ENCODE results near the gene MRPL55.
"Not testable (repeated sequence)": the region's sequence is repeated elsewhere in the genome, so short reads cannot be mapped to it uniquely, and the experiment has no call there.

MRPL55 gene

DNA sequence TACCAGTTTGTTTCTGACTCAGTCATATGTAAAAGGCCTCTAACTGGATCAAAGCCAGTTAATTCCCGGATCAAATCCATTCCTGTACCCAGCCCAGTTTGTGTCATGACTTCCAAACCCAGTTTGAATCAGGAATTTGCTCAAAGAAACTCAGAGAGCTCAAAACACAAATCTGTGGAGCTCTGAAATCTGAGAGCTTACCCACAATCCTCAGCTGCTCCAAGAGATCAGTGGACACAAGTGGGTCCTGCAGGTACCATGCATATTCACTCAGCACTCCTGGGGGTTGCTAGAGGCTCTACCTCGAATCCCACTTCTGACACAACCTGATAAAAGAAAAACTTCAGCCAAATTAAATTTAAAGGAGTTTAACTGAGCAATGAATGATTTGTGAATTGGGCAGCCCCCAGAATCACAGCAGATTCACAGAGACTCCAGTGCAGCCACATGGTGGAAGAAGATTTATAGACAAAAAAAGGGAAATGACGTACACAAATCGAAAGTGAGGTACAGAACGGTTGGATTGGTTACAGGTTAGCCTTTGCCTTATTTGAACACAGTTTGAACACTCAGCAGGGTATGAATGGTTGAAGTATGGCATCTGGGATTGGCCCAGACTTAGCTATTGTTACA, 11.9 kb upstream of the MRPL55 start:
- H3K36me3 Mint-ChIP-seq (ENCODE audit: low read depth): no peaks in the 10 kb centered on the region
- H3K27ac Mint-ChIP-seq: peak overlapping the region; percentile 21
- H3K4me1 Mint-ChIP-seq (ENCODE audit: low read depth): peaks cover 7% of the 10 kb centered on the region
- H3K4me3 Mint-ChIP-seq: no peak overlapping the region
- intact Hi-C loops (cut with micrococcal nuclease): no loop called here
- H3K9me3 Mint-ChIP-seq: peaks cover 8% of the 10 kb centered on the region
- peaks cover 13% of the 10 kb centered on the region for H3K27me3 Mint-ChIP-seq

DNA sequence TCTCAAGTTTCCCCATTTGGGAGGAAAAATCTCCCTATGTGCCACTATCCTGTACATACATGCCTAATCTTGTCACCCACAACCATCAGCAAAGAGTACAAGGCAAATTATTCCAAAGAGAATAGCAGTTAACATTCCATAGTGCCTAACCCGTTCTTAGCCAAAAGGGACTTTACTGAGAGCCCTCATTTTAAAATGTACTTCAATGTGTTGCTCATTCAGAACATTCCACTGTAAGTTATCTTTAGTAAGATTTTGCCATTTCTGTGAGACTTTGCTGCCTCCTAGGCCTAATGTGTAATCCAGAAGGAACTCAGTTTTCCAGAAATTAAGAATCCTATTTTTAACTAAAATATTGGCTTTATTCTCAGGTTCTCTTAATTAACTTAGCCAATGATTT, 11.3 kb upstream of the MRPL55 start:
- intact Hi-C loops (cut with micrococcal nuclease): no loop called here
- Mint-ChIP-seq H3K4me1 (ENCODE audit: low read depth) (peaks cover 7% of the 10 kb centered on the region), H3K9me3 (peaks cover 8% of the 10 kb centered on the region), H3K36me3 (ENCODE audit: low read depth) (no peaks in the 10 kb centered on the region), H3K27me3 (peaks cover 13% of the 10 kb centered on the region), H3K27ac (no peak overlapping the region), H3K4me3 (no peak overlapping the region)

DNA sequence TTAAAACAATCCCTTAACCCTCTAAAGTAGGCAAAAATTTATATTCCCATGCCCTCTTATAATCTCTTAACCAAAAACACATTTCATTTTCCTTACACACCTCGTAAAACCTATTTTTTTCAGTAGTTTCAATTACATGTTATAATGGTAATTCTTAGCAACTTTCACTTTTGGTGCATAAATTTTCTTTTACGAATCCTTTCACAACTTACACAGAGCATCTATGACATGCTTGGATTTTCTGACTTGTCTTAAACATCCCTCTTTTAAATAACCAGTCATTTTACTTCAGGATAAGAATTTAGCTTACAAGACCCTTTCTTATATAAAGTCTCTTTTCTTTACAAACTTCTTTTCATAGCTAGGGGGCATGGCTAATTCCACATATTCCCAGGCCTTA, 8.9 kb upstream of the MRPL55 start:
- intact Hi-C loops (cut with micrococcal nuclease): no loop called here
- Mint-ChIP-seq H3K9me3 (peaks cover 8% of the 10 kb centered on the region), H3K36me3 (ENCODE audit: low read depth) (no peaks in the 10 kb centered on the region), H3K27me3 (peaks cover 8% of the 10 kb centered on the region), H3K4me1 (ENCODE audit: low read depth) (peaks cover 7% of the 10 kb centered on the region), H3K4me3 (no peak overlapping the region), H3K27ac (no peak overlapping the region)

DNA sequence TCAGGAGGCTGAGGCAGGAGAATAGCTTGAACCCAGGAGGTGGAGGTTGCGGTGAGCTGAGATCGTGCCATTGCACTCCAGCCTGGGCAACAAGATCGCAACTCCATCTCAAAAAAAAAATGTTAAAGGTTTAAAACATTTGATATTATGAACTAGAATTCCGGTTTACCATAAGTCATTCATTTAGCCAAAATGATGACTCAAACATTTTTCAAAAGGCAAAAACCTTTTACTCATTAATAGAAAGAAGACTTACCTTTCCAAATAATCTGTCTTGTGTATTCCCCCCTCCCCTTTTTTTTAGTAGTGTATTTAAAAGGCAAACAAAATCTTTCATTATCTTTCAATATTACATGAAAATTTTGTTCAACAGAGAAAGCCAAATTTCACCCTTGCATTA, 8.2 kb upstream of the MRPL55 start:
- peaks cover 7% of the 10 kb centered on the region for H3K4me1 Mint-ChIP-seq (ENCODE audit: low read depth)
- intact Hi-C loops (cut with micrococcal nuclease): no loop called here
- H3K27ac Mint-ChIP-seq: no peak overlapping the region
- H3K27me3 Mint-ChIP-seq: peaks cover 3% of the 10 kb centered on the region
- H3K36me3 Mint-ChIP-seq (ENCODE audit: low read depth): no peaks in the 10 kb centered on the region
- peaks cover 8% of the 10 kb centered on the region for H3K9me3 Mint-ChIP-seq
- H3K4me3 Mint-ChIP-seq: no peak overlapping the region

DNA sequence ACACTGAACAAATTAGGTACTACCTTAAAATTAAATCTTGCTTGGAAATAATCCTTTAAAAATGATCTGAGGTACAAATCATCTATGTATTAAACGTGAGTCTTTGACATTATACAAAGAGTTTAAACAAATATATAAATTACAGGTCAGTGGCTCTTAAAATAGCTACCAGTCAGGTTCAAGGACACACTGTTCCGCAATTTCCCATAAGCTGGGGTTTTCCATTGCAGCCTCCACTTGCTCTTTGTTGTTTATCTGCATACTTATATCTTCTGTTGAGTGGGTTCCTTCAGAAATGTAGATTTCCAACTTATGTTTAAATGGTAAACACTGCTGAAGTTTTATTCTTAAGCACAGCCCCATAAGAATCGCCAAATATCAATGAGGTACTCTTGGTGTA, 5.7 kb upstream of the MRPL55 start:
- H3K27ac Mint-ChIP-seq: no peak overlapping the region
- H3K4me1 Mint-ChIP-seq (ENCODE audit: low read depth): peaks cover 11% of the 10 kb centered on the region
- H3K36me3 Mint-ChIP-seq (ENCODE audit: low read depth): peaks cover 2% of the 10 kb centered on the region
- intact Hi-C loops (cut with micrococcal nuclease): no loop called here
- H3K9me3 Mint-ChIP-seq: peaks cover 8% of the 10 kb centered on the region
- H3K4me3 Mint-ChIP-seq: no peak overlapping the region
- H3K27me3 Mint-ChIP-seq: peaks cover 3% of the 10 kb centered on the region

DNA sequence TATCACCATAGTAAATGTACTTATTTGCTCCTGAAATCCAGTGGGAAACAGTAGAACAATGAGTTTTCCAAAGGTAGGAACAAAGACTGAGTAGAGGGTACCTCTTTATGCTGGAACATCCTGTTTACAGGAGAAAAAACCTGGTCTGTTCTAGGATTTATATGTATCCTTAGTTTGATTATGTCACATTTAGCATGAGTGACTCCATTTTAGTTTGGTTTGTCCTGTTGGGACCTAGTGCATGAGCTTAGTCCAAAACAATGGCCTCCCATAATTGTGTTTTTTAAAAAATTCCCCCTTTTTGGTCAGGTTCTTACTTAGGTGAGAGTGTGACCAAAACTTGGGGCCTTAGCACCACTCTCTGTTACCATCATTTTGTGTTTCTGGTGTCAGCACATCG, 3.5 kb upstream of the MRPL55 start:
- H3K27me3 Mint-ChIP-seq: peaks cover 1% of the 10 kb centered on the region
- H3K9me3 Mint-ChIP-seq: peaks cover under 1% of the 10 kb centered on the region
- intact Hi-C loops (cut with micrococcal nuclease): no loop called here
- H3K4me1 Mint-ChIP-seq (ENCODE audit: low read depth): peaks cover 31% of the 10 kb centered on the region
- H3K36me3 Mint-ChIP-seq (ENCODE audit: low read depth): peaks cover 15% of the 10 kb centered on the region
- H3K4me3 Mint-ChIP-seq: no peak overlapping the region
- no peak overlapping the region for H3K27ac Mint-ChIP-seq

DNA sequence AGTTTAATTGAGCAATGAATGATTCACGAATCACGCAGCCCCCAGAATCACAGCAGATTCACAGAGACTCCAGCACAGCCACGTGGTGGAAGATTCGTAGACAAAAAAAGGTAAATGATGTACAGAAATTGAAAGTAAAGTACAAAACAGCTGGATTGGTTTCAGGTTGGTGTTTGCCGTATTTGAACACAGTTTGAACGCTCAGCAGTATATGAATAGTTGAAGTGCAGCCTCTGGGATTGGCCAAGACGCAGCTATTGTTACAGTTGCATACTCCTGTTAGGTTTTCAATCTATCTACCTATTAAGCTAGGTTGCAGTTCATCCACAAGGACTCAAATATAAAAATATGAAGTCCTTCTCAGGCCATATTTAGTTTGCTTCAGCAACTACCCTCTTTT, 3.1 kb upstream of the MRPL55 start:
- Mint-ChIP-seq H3K4me1 (ENCODE audit: low read depth) (peaks cover 35% of the 10 kb centered on the region), H3K27me3 (peaks cover 1% of the 10 kb centered on the region), H3K4me3 (no peak overlapping the region), H3K9me3 (no peaks in the 10 kb centered on the region), H3K27ac (no peak overlapping the region), H3K36me3 (ENCODE audit: low read depth) (peaks cover 20% of the 10 kb centered on the region)
- intact Hi-C loops (cut with micrococcal nuclease): no loop called here

DNA sequence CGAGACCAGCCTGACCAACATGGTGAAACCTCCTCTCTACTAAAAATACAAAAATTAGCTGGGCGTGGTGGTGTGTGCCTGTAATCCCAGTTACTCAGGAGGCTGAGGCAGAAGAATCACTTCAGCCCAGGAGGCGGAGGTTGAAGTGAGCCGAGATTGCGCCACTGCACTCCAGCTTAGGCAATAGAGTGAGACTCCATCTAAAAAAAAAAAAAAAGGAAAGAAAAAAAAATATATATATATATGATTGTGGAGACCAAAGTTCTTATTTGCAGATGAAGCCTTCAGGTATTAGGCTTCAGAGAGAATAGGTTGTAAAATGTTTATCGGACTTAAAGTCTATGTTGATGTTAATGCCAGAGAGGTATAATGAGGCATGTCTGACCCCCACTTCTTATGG, 2.2 kb upstream of the MRPL55 start:
- H3K27ac Mint-ChIP-seq; H3K27me3 Mint-ChIP-seq; H3K4me3 Mint-ChIP-seq; intact Hi-C loops (cut with micrococcal nuclease); H3K9me3 Mint-ChIP-seq: not testable (repeated sequence)
- H3K4me1 Mint-ChIP-seq (ENCODE audit: low read depth): peaks cover 40% of the 10 kb centered on the region
- peaks cover 28% of the 10 kb centered on the region for H3K36me3 Mint-ChIP-seq (ENCODE audit: low read depth)

DNA sequence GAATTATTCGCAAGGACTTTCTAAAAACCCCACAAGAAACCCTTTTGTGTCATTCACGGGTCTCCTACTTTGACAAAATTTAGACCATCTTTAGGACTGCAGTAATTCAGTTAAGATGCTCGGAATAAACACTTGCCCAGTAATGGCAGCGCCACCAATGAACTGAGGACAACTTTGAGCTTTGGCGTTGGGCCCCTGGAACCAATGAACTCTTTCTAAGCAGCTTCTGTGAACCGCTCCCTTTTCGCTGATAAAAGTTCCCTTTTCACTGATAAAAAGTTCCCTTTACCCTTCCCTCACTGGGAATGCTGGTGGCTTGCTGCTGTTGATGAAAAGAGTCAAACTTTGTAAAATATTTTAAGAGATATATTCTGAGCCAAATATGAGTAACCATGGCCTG, 1.5 kb upstream of the MRPL55 start:
- Mint-ChIP-seq H3K4me3 (no peak overlapping the region), H3K27me3 (no peaks in the 10 kb centered on the region), H3K4me1 (ENCODE audit: low read depth) (peaks cover 41% of the 10 kb centered on the region), H3K36me3 (ENCODE audit: low read depth) (peaks cover 36% of the 10 kb centered on the region), H3K27ac (peak overlapping the region; percentile 90), H3K9me3 (no peaks in the 10 kb centered on the region)
- intact Hi-C loops (cut with micrococcal nuclease): no loop called here

DNA sequence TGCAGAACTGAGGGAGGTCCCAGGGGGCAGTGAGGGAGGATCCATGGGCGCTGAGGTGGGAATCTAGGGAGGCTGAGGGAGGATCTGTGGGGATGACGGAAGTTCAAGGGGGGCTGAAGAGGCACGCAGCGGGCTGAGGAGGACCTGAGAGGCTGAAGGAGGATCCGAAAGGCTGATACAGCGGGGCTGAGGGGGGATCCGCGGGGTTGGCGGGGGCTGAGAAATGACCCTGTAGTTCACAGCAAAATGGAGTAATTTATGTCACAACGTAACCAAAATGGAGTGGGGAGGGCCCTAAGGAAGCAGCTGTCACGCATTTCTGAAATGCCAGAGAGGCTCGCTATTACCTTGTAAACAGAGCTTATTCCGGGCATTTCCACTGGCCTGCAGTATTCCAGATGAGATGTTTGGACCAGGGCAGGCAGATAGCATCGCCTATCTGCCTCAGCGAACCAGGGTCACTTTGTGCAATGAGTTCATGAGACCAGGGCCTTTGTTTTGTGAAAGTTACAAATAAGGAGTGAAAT, 926 bp upstream of the MRPL55 start:
- Mint-ChIP-seq H3K27me3 (no peaks in the 10 kb centered on the region), H3K4me1 (ENCODE audit: low read depth) (peaks cover 45% of the 10 kb centered on the region), H3K27ac (peak overlapping the region; percentile 90), H3K36me3 (ENCODE audit: low read depth) (peaks cover 41% of the 10 kb centered on the region), H3K4me3 (peak overlapping the region; percentile 92), H3K9me3 (no peaks in the 10 kb centered on the region)
- intact Hi-C loops (cut with micrococcal nuclease): loop anchor here (1.0 to 10.0 kb wide), 5 partner anchors 27 to 375 kb away; partner anchors contain the start of genes ARF1, IBA57, RNF187 and TRIM11

DNA sequence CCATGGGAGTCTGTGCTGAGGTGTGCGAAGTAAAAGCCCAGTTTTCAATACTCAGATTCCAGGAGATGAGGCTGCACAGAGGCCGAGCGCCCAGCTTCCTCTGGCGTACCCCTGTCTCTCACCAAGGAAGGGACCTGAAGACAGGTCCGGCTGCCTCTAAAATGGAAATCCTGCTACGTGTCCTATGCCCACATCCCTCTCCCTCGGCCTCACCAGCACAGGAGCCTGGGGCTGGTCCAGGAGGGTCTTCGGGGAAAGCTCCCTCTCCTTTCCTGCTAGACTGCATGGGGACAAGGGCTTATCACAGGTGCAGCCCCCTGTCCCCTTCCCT, 392 bp downstream of the MRPL55 start:
- peak overlapping the region; percentile 90 for H3K27ac Mint-ChIP-seq

DNA sequence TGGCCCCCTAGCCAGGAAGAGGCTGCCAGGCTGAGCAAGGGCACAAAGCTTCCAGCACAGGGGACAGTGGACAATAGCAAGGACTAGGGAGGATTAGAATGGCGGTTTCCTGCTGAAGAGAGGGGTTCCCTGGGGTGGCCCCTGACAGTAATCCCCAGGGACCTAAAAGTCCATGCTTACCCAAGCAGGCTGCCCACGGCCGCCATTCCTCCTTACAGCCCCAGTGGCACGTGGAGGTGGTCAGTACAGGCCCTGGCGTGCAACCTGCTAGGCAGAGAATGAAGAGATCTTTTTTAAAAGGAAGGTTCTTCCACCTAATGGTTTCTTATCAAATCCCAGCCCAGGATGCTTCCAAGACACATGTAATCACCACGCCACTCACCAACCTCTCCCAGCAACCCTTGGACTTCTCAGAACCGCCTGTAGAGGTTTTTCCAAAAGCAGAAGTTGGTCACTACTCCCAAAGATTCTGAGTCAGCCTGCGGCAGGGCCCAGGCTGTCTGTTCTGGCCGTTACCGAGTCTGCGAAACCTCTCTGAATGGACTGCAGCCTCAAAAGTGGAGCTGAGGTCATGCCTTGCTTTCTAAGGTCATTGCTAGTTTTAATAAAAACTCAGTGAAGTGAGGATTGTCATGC, 926 bp downstream of the MRPL55 start:
- no peaks in the 10 kb centered on the region for H3K9me3 Mint-ChIP-seq
- H3K4me3 Mint-ChIP-seq: peak overlapping the region; percentile 92
- no peaks in the 10 kb centered on the region for H3K27me3 Mint-ChIP-seq
- peaks cover 43% of the 10 kb centered on the region for H3K36me3 Mint-ChIP-seq (ENCODE audit: low read depth)
- H3K4me1 Mint-ChIP-seq (ENCODE audit: low read depth): peaks cover 62% of the 10 kb centered on the region
- peak overlapping the region; percentile 90 for H3K27ac Mint-ChIP-seq
- intact Hi-C loops (cut with micrococcal nuclease): loop anchor here (2.0 to 10.0 kb wide), 3 partner anchors 25 to 377 kb away; partner anchors contain the start of genes ARF1, RNF187 and TRIM11

More for the DNA sequence above, 392 bp downstream of the MRPL55 start:
- Mint-ChIP-seq H3K4me1 (ENCODE audit: low read depth) (peaks cover 58% of the 10 kb centered on the region), H3K4me3 (peak overlapping the region; percentile 92), H3K36me3 (ENCODE audit: low read depth) (peaks cover 43% of the 10 kb centered on the region), H3K27me3 (no peaks in the 10 kb centered on the region), H3K9me3 (no peaks in the 10 kb centered on the region)
- intact Hi-C loops (cut with micrococcal nuclease): loop anchor here (1.0 to 10.0 kb wide), 5 partner anchors 26 to 376 kb away; partner anchors contain the start of genes ARF1, IBA57, RNF187 and TRIM11

DNA sequence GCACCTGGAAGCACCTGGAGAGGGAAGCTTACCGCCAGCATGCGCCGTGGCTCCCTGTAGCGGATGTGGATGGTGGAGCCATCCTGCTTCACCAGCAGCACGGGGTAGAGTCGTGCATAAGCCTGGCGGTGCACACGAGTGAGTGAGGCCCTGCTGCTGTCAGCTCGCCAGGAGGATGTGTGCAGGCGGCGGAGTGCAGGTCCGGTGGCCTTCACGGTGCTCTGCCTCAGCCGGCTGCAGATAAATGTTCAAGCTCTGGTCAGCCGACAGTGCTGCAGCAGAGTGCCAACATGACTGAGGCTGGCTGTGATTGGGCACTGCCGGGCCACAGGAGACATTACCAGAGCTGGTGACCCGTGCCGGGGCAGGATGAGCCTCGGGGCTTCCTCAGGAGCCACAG, 1.5 kb downstream of the MRPL55 start:
- Mint-ChIP-seq H3K27ac (peak overlapping the region; percentile 90), H3K27me3 (no peaks in the 10 kb centered on the region), H3K36me3 (ENCODE audit: low read depth) (peaks cover 43% of the 10 kb centered on the region), H3K9me3 (no peaks in the 10 kb centered on the region), H3K4me1 (ENCODE audit: low read depth) (peaks cover 62% of the 10 kb centered on the region), H3K4me3 (peak overlapping the region; percentile 92)
- intact Hi-C loops (cut with micrococcal nuclease): loop anchor here (2.0 to 10.0 kb wide), 3 partner anchors 25 to 377 kb away; partner anchors contain the start of genes ARF1, RNF187 and TRIM11

DNA sequence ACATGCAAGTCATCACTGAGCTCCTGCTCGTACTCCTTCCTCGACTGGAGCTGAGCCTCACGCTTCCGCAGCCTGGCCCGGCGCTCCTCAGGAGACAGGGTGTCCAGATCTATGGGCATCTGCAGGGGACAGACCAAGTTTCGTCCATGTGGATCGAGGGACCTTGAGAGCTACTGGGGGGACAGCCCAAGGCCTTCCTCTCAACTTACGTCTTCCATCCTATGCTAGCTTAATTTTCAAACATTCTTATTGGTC, 2.4 kb downstream of the MRPL55 start:
- H3K9me3 Mint-ChIP-seq: no peaks in the 10 kb centered on the region
- H3K27me3 Mint-ChIP-seq: no peaks in the 10 kb centered on the region
- no peak overlapping the region for H3K27ac Mint-ChIP-seq
- intact Hi-C loops (cut with micrococcal nuclease): loop anchor here (10.0 kb wide), 2 partner anchors 298 to 378 kb away; partner anchors contain the start of genes RNF187 and TRIM11
- peaks cover 43% of the 10 kb centered on the region for H3K36me3 Mint-ChIP-seq (ENCODE audit: low read depth)
- H3K4me1 Mint-ChIP-seq (ENCODE audit: low read depth): peaks cover 71% of the 10 kb centered on the region
- no peak overlapping the region for H3K4me3 Mint-ChIP-seq
